Panc1 (cell line): ENCODE results near the gene MUC7.

Experiments
- CTCF ChIP-seq: fragments of 450-650 bp; IDR thresholded peaks from 2 replicates; pipeline ENCODE4 v1.5.1; 2017; ENCODE audit warnings: mild to moderate bottlenecking
- POLR2AphosphoS5 ChIP-seq: IDR thresholded peaks from 2 replicates; pipeline ENCODE4 v1.6.1; 2012; ENCODE audit warnings: mild to moderate bottlenecking, low read depth, low read length, moderate library complexity
- REST ChIP-seq, 2 experiments: IDR thresholded peaks; 2 replicates each; pipeline ENCODE4 v1.6.1; 2011 to 2012; ENCODE audit warnings: low read depth in 2 of 2, control low read depth in 1 of 2, low read length in 1 of 2, mild to moderate bottlenecking in 1 of 2, moderate library complexity in 1 of 2; ENCODE audit not compliant: insufficient read depth in 1 of 2
- SIN3A ChIP-seq: IDR thresholded peaks from 2 replicates; pipeline ENCODE4 v1.6.1; 2012; ENCODE audit warnings: low read depth, mild to moderate bottlenecking, low read length, moderate library complexity, borderline replicate concordance; ENCODE audit not compliant: insufficient read depth
- TCF7L2 ChIP-seq: IDR thresholded peaks from 2 replicates; pipeline ENCODE4 v1.6.1; 2011; ENCODE audit warnings: mild to moderate bottlenecking, low read depth, low read length, inconsistent platforms

DNA sequence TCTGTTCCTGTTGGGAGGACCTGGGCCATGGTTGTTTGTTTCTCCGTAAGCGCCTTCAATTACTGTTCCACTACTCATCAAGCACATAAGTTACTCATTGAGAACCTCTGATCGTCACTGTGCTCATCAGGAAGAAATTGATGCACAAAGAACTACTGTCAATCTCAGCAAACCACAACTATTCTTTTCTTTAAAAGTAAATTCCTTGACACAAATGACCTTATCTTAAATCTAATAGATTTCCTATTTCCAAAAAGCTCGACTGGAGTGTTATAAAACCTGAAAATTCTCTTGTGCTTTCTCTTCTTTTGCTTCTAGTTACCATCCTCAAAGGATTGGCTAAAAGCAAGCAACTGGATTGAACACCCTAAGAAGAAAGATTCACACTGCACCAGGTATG lies at the start of gene MUC7:
- TF ChIP-seq CTCF (no peak), SIN3A (no peak), POLR2AphosphoS5 (no peak), REST (IDR thresholded peaks at IDR 0.05; ENCODE audit: insufficient read depth in 1 of 2, low read depth in 2 of 2, low read length in 1 of 2) (no peak), TCF7L2 (no peak)
